HG02642 (cell line): ENCODE data around the gene DOK3.

Source experiments
- ATAC-seq: cut with Tn5 transposase; IDR thresholded peaks from one replicate; pipeline ENCODE4 v1.9.1; 2021; ENCODE audit warnings: mild to moderate bottlenecking; ENCODE audit not compliant: unreplicated experiment, poor library complexity

DOK3 gene

GRCh38 chr5:177516601-177517568 is 7.3 kb upstream of the DOK3 start, which contains the start of gene DDX41:
DDX41 (minus strand) TSS chr5:177516961; CDS start chr5:177516945, 16 bp downstream.
- ATAC-seq: peak; percentile 81

GRCh38 chr5:177515580-177515979 is 6.0 kb upstream of the DOK3 start:
- no peak for ATAC-seq

- ATAC-seq: no peak
These were observed 4.9 kb upstream of the DOK3 start for GRCh38 chr5:177514541-177514940.

DNA sequence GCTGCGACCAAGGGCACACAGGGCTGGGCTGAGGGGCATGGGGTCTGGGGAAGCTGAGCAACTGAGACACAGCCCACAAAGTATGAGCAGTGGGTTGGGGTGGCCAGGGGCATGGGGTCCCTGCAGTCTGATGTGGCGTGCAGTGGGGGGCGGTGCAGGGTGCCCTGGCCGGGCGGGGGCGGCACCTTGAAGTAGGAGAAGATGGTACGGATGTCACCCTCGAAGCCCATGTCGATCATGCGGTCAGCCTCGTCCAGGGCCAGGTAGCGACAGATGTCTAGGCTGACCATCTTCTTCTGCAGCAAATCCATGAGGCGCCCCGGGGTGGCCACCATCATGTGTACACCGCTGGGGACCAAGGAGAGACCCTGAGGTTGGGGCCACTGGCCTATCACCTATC is 3.9 kb upstream of the DOK3 start:
- ATAC-seq: no peak

DNA sequence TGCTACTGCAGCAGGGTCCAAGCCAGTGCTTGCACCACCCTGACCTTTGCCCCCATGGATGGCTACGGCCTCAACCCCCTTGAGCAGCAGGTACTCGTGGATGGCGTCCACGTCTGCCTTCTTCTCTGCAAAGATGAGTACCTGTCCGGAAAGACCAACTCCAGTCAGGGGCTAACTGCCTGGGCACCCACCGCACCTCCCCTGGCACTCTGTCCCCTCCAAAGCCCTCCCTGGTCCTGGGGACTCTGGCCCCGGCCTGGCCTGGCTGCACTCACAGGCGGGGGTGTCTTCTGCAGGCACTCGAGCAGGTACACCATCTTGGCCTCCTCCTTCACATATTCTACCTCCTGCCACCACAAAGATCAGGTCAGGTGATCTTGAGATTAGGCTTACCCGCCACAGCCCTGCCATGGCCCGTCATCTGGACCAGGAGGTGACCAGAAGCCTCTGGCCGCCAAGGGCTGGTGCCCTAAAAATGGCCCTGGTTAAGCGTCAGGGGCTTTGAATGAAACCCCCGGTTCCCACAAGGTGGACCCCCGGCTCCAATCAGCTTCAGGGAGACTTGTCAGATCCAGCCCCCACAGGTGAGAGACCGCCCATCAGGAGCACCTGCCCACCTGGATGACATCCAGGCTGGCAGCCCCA is 3.2 kb upstream of the DOK3 start:
- no peak for ATAC-seq

- ATAC-seq: no peak
These were observed 2.4 kb upstream of the DOK3 start for GRCh38 chr5:177511796-177512675.

- ATAC-seq: no peak
These were observed 1.6 kb upstream of the DOK3 start for GRCh38 chr5:177511181-177511580.

DNA sequence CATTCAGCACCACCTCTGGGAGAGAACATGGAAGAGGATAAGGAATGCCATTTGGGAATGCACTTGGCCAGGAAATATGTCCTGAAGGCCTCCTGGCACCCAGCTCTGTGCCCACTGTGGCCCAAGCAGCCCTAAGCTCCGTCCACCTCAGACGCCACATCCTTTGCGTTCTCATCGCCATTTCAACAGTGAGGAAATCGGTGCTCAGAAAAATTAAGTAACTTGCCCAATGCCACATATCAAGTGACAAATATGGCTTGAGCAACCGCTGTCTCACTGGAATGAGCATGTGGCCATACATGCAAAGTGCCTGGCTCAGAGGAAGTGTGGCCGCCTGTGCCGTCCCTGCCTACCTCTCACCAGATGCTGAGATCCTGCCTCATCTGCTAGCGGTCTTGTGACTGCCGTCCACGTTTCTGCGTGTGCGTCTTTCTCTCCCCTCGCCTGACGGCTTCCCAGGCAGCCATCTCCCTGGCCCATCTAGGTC is 984 bp upstream of the DOK3 start:
- peak; percentile 36 for ATAC-seq

DNA sequence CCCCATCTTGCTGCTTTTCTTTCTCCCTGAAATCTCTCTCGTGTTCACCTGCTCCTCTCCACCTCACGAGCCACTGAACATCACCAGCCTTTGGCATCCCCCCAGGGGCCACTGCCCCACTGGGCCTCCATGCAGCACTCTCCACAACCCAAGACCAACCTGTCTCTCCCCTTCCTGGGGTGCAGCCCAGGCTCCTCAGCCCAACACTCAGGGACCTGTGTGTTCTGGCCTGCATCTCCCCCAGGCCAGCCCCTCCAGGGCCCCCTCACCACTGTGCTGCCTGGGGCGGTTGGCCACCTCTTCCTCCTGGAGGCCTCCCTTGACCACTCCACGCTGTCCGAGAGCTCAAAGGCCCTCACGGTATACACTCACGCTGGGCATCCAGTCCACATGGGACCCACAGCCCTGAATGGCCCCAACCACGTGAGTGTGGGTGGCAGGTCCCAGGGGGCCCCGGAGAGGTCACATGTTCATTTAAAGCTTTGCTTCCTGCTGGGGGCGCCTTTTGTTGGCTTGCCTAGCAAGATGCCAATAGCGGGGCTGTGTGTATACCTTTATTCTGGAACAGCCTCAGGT is 453 bp upstream of the DOK3 start:
- peak; percentile 33 for ATAC-seq

DNA sequence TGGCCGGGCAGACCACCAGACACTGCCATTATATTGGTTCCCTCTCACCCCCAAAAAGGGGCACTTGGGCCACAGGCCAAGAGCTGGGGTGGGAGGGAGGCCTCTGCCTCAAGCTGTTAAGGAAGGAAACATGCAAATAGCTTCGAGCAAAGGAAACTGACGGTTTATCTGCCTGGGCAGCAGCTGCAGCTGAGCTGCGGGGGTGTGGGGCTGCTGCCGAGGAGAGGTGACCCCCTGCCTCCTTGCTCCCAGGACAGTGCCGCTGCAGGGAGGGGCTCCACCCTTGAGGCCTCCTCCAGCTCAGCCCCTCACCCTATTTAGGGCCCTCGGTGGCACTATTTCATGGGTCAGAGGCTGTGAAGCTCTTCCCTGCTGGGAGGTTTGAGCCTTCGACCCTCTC is 789 bp downstream of the DOK3 start:
- ATAC-seq: peak; percentile 29

DNA sequence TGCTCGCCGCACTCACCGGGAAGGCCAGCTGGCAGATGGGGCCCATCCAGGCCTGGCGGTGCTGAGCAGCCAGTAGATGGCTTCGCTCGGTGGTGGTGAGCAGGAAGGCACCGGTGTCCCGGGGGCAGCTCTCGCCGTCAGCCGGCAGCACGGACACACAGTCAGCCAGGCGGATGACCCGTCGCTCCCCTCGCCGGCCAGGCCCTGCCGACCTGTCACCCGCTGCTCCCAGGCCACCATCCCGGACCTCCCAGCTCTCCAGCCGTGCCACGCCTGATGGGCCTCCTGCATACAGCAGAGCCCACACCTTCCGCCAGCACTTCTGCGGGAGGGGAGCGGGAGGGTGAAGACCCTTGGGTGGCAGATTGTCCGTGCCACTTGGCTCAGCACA is 1.4 kb downstream of the DOK3 start:
- ATAC-seq: no peak

DNA sequence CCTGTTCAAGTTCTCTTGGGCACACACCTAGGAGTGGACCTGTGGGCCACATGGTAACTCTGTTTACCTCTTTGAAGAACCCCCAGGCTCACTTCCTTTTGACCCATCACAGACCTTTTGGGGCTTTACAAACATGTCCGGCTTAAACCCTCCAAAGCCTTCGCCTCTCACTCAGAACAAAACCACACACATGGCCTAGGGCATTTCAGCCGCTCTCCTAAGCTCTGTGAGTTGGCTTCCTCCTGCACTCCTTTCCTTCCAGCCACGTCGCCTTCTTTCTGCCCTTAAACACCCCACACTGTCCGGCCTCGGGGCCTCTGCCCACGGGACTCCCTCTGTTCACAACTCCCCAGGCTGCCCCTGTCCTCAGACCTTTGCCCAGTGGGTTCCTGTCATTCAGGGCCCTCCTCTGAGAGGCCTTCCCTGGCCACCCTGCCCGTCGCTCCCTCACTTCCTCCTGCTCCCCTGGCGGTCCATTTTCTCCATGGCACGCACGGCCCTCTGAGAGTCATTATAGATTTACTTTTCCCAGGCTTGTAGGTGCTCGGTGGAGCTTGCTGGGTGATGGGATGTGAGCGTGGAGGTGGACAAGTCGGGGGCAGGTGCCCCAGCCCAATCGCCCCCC is 1.9 kb downstream of the DOK3 start:
- no peak for ATAC-seq

DNA sequence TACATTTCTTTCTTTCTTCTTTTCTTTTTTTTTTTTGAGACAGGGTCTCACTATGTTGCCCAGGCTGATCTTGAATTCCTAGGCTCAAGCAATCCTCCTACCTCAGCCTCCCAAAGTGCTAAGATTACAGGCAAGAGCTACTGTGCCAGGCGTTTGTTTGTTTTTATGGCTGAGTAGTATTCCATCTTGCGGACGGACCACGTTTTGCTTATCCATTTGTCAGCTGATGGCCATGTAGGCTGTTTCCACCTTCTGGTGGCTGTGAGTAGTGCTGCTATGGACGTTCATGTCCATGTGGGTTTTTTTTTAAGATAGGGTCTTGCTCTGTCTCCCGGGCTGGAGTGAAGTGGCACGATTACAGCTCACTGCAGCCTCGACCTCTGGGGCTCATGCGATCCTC is 2.5 kb downstream of the DOK3 start:
- no peak for ATAC-seq

- no peak for ATAC-seq
These were observed 4.6 kb downstream of the DOK3 start for GRCh38 chr5:177505075-177505474.

DNA sequence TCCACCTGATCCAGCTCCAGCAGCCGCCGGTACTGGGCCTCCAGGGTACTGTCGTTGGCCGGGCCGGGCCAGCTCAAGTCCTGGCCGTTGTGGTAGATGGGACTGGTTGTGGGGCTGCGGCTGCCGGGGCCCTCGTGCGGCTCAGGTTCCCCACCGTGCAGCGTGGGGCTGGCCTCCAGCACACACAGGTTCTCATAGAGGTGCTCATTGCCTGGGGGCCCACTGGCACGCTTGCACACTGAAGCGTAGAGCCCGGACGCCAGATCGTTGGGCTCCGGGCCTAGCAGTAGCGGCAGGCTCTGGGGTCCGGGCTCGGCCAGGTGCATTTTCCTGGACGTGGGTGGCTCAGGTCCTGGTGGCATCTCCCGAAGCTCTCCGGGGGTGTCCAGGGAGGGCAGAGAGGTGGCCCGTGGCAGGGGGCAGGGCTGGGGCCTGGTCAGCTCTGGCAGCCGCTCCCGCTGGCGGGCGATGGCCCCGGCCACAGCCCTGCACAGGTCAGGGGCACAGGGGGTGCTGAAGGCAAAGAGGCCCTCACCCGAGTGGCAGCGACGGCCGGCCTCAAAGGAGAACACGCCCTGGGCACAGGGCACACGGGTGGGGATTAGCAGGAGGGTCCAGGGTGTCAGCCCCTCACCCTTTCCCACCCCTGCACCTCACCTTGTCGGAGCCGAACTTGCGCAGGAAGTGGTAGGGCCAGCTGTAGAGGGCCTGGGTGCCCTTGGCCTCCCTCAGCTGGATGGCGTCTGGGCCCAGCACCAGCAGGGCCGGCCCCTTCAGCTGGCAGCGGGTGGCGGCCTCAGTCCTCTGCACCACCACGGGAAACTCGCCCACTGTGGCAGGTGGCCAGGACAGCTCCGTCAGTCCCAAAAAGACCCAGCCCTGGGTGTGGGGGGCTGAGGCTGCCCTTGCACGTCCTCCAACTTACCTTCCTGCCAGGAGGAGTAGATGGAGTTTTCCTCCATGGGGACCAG is 5.3 kb downstream of the DOK3 start:
- ATAC-seq: no peak

GRCh38 chr5:177503351-177504085 is 6.1 kb downstream of the DOK3 start:
- ATAC-seq: no peak

DNA sequence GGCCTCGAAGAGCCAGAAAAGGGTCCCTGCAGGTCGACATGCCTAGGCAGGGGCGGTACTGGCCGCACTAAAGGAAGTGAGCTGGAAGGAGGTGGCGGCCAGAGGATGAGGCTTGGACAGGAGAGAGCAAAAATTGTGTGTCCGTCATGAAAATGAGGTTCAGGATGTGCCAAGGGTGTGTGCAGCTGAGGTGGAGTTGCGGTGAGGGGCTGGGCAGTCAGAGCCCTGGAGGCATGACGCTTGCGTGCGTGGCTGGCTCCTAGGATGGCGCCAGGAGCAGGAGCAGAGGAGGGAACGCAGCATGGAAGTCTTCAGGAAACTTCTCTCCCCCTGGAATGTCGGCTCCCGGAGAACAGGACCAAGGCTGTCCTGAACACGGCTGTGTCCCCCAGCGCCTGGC is 6.7 kb downstream of the DOK3 start:
- no peak for ATAC-seq
